Vagina (tissue), 2 donors: Measurements from ENCODE around the gene RPUSD1.

Experiments used
- CTCF ChIP-seq, 3 experiments: fragments of 450-650 bp in 2 of 3; fragments of 200-600 bp in 1 of 3; sonication (generic) in 1 of 3; IDR thresholded peaks; one replicate each; pipeline ENCODE4 v1.5.1; 2017 to 2019; ENCODE audit warnings: antibody characterized with exemption in 3 of 3, mild to moderate bottlenecking in 2 of 3, moderate library complexity in 2 of 3
- POLR2A ChIP-seq, 2 donors: fragments of 450-650 bp; IDR thresholded peaks; one replicate each; pipeline ENCODE4 v1.6.1; 2017; ENCODE audit warnings: antibody characterized with exemption in 2 of 2, mild to moderate bottlenecking in 2 of 2, moderate library complexity in 2 of 2
- POLR2AphosphoS5 ChIP-seq, 2 donors: sonication (generic); formaldehyde crosslinking; IDR thresholded peaks; one replicate each; pipeline ENCODE4 v1.9.0; 2017; ENCODE audit warnings: antibody characterized with exemption in 2 of 2, mild to moderate bottlenecking in 2 of 2, low read depth in 1 of 2; ENCODE audit not compliant: insufficient read depth in 1 of 2

GRCh38 chr16:782258-782657, 5.9 kb downstream of the RPUSD1 start:
- TF ChIP-seq CTCF (IDR thresholded peaks at IDR 0.05) (no peak), POLR2A (IDR thresholded peaks at IDR 0.05) (no peak), POLR2AphosphoS5 (IDR thresholded peaks at IDR 0.05; ENCODE audit: insufficient read depth in 1 of 2, low read depth in 1 of 2) (no peak)
